GM12892 (cell line): ENCODE measurements around the gene ACSL4.

ENCODE experiments used
- POLR2A ChIP-seq: IDR thresholded peaks from 2 replicates; pipeline ENCODE4 v1.6.1; 2011; ENCODE audit warnings: low read depth, low read length, control low read depth
- POLR2AphosphoS5 ChIP-seq: IDR thresholded peaks from 2 replicates; pipeline ENCODE4 v1.6.1; 2011; ENCODE audit warnings: low read depth, low read length, control low read depth
- TAF1 ChIP-seq: IDR thresholded peaks from 2 replicates; pipeline ENCODE4 v1.6.1; 2011; ENCODE audit warnings: low read depth, mild to moderate bottlenecking, control low read depth, low read length, borderline replicate concordance

DNA sequence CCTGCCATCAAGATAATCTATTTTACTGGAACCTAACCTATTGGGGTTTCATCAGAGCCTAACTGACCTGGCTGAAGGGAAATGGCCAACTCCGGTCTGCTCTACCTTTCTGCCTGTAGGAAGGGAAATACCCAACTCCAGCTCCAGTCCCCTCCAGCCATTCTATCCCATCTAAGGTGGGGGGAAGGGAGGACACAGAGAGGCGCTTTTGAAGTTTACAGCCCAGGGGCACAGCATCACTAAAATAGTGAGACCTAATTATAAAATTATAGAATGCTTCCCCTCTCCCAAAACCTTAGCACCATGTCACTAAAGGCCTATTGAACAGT, 27.8 kb upstream of the ACSL4 start:
- TF ChIP-seq POLR2A (no peak), TAF1 (no peak), POLR2AphosphoS5 (no peak)
